Neural cell (in vitro differentiated cells): ENCODE measurements around the gene SDC3. TPM values are rescaled to one million over a fixed set of nuclear protein-coding genes. Genes with fewer than 3 reads are reported as not detected.

Experiments
- H2AFZ ChIP-seq: fragments of 200-600, 300-800 bp; sonication (generic), shearing (Covaris generic); 2 replicates; pipeline ENCODE4 v1.6.0; 2014; ENCODE audit warnings: low read depth, mild to moderate bottlenecking, antibody characterized with exemption, low read length, moderate library complexity
- H3F3A ChIP-seq: fragments of 200-600 bp; shearing (Covaris generic); 2 replicates; pipeline ENCODE4 v1.6.1; 2016; ENCODE audit warnings: mild to moderate bottlenecking, moderate library complexity, mixed read lengths, antibody characterized with exemption, low read length; ENCODE audit not compliant: insufficient read depth, poor library complexity, severe bottlenecking
- H3K27ac ChIP-seq: fragments of 200-600, 300-800 bp; sonication (generic), shearing (Covaris generic); 2 replicates; pipeline ENCODE4 v1.5.1; 2014; ENCODE audit warnings: mild to moderate bottlenecking, low read length, moderate library complexity
- H3K27me3 ChIP-seq: fragments of 300-800, 200-600 bp; sonication (generic), shearing (Covaris generic); 2 replicates; pipeline ENCODE4 v1.6.0; 2014; ENCODE audit warnings: mild to moderate bottlenecking, low read depth, low read length, moderate library complexity; ENCODE audit not compliant: insufficient read depth
- H3K36me3 ChIP-seq: fragments of 300-800, 200-600 bp; sonication (generic), shearing (Covaris generic); 2 replicates; pipeline ENCODE4 v1.5.1; 2014; ENCODE audit warnings: mild to moderate bottlenecking, antibody characterized with exemption, low read length, moderate library complexity; ENCODE audit not compliant: insufficient read depth
- H3K4me2 ChIP-seq: fragments of 300-800, 200-600 bp; sonication (generic), shearing (Covaris generic); 2 replicates; pipeline ENCODE4 v1.6.0; 2014; ENCODE audit warnings: mild to moderate bottlenecking, low read length
- H3K4me3 ChIP-seq: fragments of 300-800, 200-600 bp; sonication (generic), shearing (Covaris generic); 2 replicates; pipeline ENCODE4 v1.5.1; 2014; ENCODE audit warnings: mild to moderate bottlenecking, low read length, moderate library complexity
- H3K79me2 ChIP-seq: fragments of 200-600 bp; shearing (Covaris generic); replicated peaks from 2 replicates; pipeline ENCODE4 v1.6.0; 2014; ENCODE audit warnings: mild to moderate bottlenecking, low read length, moderate library complexity; ENCODE audit not compliant: insufficient read depth
- H3K9ac ChIP-seq: fragments of 300-800, 200-600 bp; sonication (generic), shearing (Covaris generic); 2 replicates; pipeline ENCODE4 v1.6.1; 2016; ENCODE audit warnings: mild to moderate bottlenecking, low read length, mixed read lengths
- H3K9me2 ChIP-seq: fragments of 200-600 bp; shearing (Covaris generic); 2 replicates; pipeline ENCODE4 v1.6.1; 2016; ENCODE audit warnings: mild to moderate bottlenecking, low read length, mixed read lengths; ENCODE audit not compliant: insufficient read depth
- H3K9me3 ChIP-seq: fragments of 200-600, 300-800 bp; sonication (generic), shearing (Covaris generic); 2 replicates; pipeline ENCODE4 v1.6.1; 2016; ENCODE audit warnings: mild to moderate bottlenecking, mixed run types, low read length, moderate library complexity, mixed read lengths
- H4K20me1 ChIP-seq: fragments of 200-600 bp; shearing (Covaris generic); 2 replicates; pipeline ENCODE4 v1.6.1; 2016; ENCODE audit warnings: mild to moderate bottlenecking, mixed run types; ENCODE audit not compliant: insufficient read depth
- CTCF ChIP-seq: fragments of 450-650 bp; IDR thresholded peaks from 2 replicates; pipeline ENCODE4 v1.5.1; 2014; ENCODE audit warnings: antibody characterized with exemption, mild to moderate bottlenecking, moderate library complexity; ENCODE audit not compliant: poor library complexity, severe bottlenecking
- EP300 ChIP-seq: fragments of 450-650 bp; conservative IDR thresholded peaks from 2 replicates; pipeline ENCODE4 v1.6.1; 2014; ENCODE audit warnings: antibody characterized with exemption, mild to moderate bottlenecking, moderate library complexity; ENCODE audit not compliant: poor library complexity, severe bottlenecking
- EZH2 ChIP-seq: fragments of 200-600, 300-800 bp; shearing (Covaris generic), sonication (generic); IDR thresholded peaks from 2 replicates; pipeline ENCODE4 v1.6.1; 2014; ENCODE audit warnings: antibody characterized with exemption, low read length, borderline replicate concordance, mild to moderate bottlenecking; ENCODE audit not compliant: insufficient read depth, poor library complexity, severe bottlenecking
- MXI1 ChIP-seq: fragments of 450-650 bp; conservative IDR thresholded peaks from 2 replicates; pipeline ENCODE4 v1.6.1; 2014; ENCODE audit warnings: antibody characterized with exemption, mild to moderate bottlenecking; ENCODE audit not compliant: poor library complexity, severe bottlenecking
- POLR2AphosphoS5 ChIP-seq: IDR thresholded peaks from 2 replicates; pipeline ENCODE4 v1.6.1; 2012
- RAD21 ChIP-seq: fragments of 450-650 bp; conservative IDR thresholded peaks from 2 replicates; pipeline ENCODE4 v1.6.1; 2014; ENCODE audit warnings: antibody characterized with exemption, mild to moderate bottlenecking, moderate library complexity
- REST ChIP-seq: IDR thresholded peaks from 2 replicates; pipeline ENCODE4 v1.6.1; 2012; ENCODE audit warnings: borderline replicate concordance
- SMC3 ChIP-seq: fragments of 450-650 bp; conservative IDR thresholded peaks from 2 replicates; pipeline ENCODE4 v1.6.1; 2014; ENCODE audit warnings: antibody characterized with exemption, mild to moderate bottlenecking, moderate library complexity; ENCODE audit not compliant: poor library complexity
- TAF1 ChIP-seq: IDR thresholded peaks from 2 replicates; pipeline ENCODE4 v1.6.1; 2012; ENCODE audit warnings: low read depth
- polyA plus RNA-seq: library from polyadenylated mRNA; depleted of rRNA; stranded (reverse); fragments of >200 nt; gene quantifications from 2 replicates; pipeline ENCODE4 v1.2.3, GENCODE V29; 2014

Gene SDC3
- polyA plus RNA-seq, 1 donor from 2014 or later: 55.2 TPM

GRCh38 chr1:30852026-30852425, 56.5 kb downstream of the SDC3 start:
- H3K4me2 ChIP-seq: no peak overlapping the region
- H3K79me2 ChIP-seq: no peaks in the 10 kb centered on the region
- no peaks in the 10 kb centered on the region for H3F3A ChIP-seq
- TF ChIP-seq MXI1: no peak
- TF ChIP-seq EZH2: no peak
- no peak for TF ChIP-seq EP300
- TF ChIP-seq REST: no peak
- no peak for TF ChIP-seq RAD21
- no peak for TF ChIP-seq POLR2AphosphoS5
- no peak for TF ChIP-seq SMC3
- TF ChIP-seq CTCF: no peak
- no peak for TF ChIP-seq TAF1
- H3K27ac ChIP-seq: no peak overlapping the region
- no peak overlapping the region for H3K4me3 ChIP-seq
- no peaks in the 10 kb centered on the region for H3K9me3 ChIP-seq
- H2AFZ ChIP-seq: no peak overlapping the region
- no peak overlapping the region for H3K9ac ChIP-seq
- H4K20me1 ChIP-seq: no peaks in the 10 kb centered on the region
- H3K27me3 ChIP-seq: no peaks in the 10 kb centered on the region
- no peaks in the 10 kb centered on the region for H3K36me3 ChIP-seq
- no peaks in the 10 kb centered on the region for H3K9me2 ChIP-seq

- H3K27me3 ChIP-seq: no peaks in the 10 kb centered on the region
- H3K4me3 ChIP-seq: no peak overlapping the region
- TF ChIP-seq CTCF (no peak), EZH2 (no peak), SMC3 (no peak), MXI1 (no peak), TAF1 (no peak), POLR2AphosphoS5 (no peak), REST (no peak), RAD21 (no peak), EP300 (no peak)
- H3K36me3 ChIP-seq: no peaks in the 10 kb centered on the region
- H2AFZ ChIP-seq: no peak overlapping the region
- no peaks in the 10 kb centered on the region for H4K20me1 ChIP-seq
- H3K79me2 ChIP-seq: no peaks in the 10 kb centered on the region
- no peak overlapping the region for H3K27ac ChIP-seq
- no peaks in the 10 kb centered on the region for H3F3A ChIP-seq
- H3K9me3 ChIP-seq: no peaks in the 10 kb centered on the region
- no peak overlapping the region for H3K4me2 ChIP-seq
- H3K9me2 ChIP-seq: no peaks in the 10 kb centered on the region
- H3K9ac ChIP-seq: no peak overlapping the region
Measured at GRCh38 chr1:30851286-30851685, 57.3 kb downstream of the SDC3 start.
